AG04450 (cell line): ENCODE data around the gene TUBA3E. TPM values are rescaled to one million over a fixed set of nuclear protein-coding genes. Genes with fewer than 3 reads are reported as not detected.
"Not testable (repeated sequence)": the region's sequence is repeated elsewhere in the genome, so short reads cannot be mapped to it uniquely, and the experiment has no call there.

Source experiments
- CTCF ChIA-PET: fragments of 300-600, 350-600 bp; formaldehyde crosslinking; extraction: SDS; loops from one replicate; lab custom pipeline; 2022; ENCODE audit warnings: antibody characterized with exemption, inconsistent platforms; lab: Charles Lee
- POLR2A ChIA-PET: fragments of 350-600 bp; formaldehyde crosslinking; extraction: SDS; loops from one replicate; lab custom pipeline; 2021; ENCODE audit warnings: antibody characterized with exemption, inconsistent platforms; lab: Yijun Ruan, JAX
- DNase-seq: peaks from one replicate; pipeline ENCODE4 v3.0.0-alpha.2; 2011; ENCODE audit warnings: low read depth, low spot score
- H3K27ac ChIP-seq: one replicate; pipeline ENCODE4 v1.5.1; 2012; ENCODE audit warnings: low read depth, low read length, control low read depth
- H3K27me3 ChIP-seq: one replicate; pipeline ENCODE4 v1.6.0; 2012; ENCODE audit warnings: low read length; ENCODE audit not compliant: control insufficient read depth, insufficient read depth
- H3K4me3 ChIP-seq: 2 replicates; pipeline ENCODE4 v1.5.1; 2011; ENCODE audit warnings: mild to moderate bottlenecking, low read depth, low read length, control low read depth
- H3K9me3 ChIP-seq: 2 replicates; pipeline ENCODE4 v1.5.1; 2012; ENCODE audit warnings: low read length; ENCODE audit not compliant: control insufficient read depth, insufficient read depth
- polyA plus RNA-seq: library from polyadenylated mRNA; depleted of rRNA; stranded (reverse); fragments of >200 nt; gene quantifications from 2 replicates; pipeline ENCODE4 v1.2.3, GENCODE V29; 2011
- TF ChIP-seq, protein P1 (sequence below): IDR thresholded peaks from 2 replicates; pipeline ENCODE4 v1.5.1; 2011; ENCODE audit warnings: low read depth, low read length, control low read depth, inconsistent platforms

TUBA3E gene
- polyA plus RNA-seq, 1 experiment, result not detected

- H3K27ac ChIP-seq, result peak within 1 kb of the TSS; percentile 61
- not testable (repeated sequence) for H3K9me3 ChIP-seq, H3K27me3 ChIP-seq
- ChIA-PET POLR2A (interaction anchor here (0.6 to 1.6 kb wide), 7 partner anchors 11 to 160 kb away, joined by 3 to 12 read pairs (median 3); partner anchors contain the start of genes CCDC74B and IMP4), CTCF (interaction anchor here (0.6 to 3.0 kb wide), 13 partner anchors 12 to 1904 kb away, joined by 3 to 35 read pairs (median 6); partner anchors contain the start of gene IMP4)
- H3K4me3 ChIP-seq, result peak within 1 kb of the TSS; percentile 90
- TF ChIP-seq, protein P1, sequence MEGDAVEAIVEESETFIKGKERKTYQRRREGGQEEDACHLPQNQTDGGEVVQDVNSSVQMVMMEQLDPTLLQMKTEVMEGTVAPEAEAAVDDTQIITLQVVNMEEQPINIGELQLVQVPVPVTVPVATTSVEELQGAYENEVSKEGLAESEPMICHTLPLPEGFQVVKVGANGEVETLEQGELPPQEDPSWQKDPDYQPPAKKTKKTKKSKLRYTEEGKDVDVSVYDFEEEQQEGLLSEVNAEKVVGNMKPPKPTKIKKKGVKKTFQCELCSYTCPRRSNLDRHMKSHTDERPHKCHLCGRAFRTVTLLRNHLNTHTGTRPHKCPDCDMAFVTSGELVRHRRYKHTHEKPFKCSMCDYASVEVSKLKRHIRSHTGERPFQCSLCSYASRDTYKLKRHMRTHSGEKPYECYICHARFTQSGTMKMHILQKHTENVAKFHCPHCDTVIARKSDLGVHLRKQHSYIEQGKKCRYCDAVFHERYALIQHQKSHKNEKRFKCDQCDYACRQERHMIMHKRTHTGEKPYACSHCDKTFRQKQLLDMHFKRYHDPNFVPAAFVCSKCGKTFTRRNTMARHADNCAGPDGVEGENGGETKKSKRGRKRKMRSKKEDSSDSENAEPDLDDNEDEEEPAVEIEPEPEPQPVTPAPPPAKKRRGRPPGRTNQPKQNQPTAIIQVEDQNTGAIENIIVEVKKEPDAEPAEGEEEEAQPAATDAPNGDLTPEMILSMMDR, result peak; percentile 60
- DNase-seq, result peak; percentile 32
These were observed 16.2 kb downstream of the TUBA3E start, which contains the start of gene MZT2B for GRCh38 chr2:130181880-130182682. TSS of gene MZT2B (plus strand) at chr2:130182262. CDS start at chr2:130182283, 21 bp downstream.

GRCh38 chr2:130181325-130181879 lies 16.8 kb downstream of the TUBA3E start, which contains the start of gene SMPD4:
TSS of gene SMPD4 (minus strand) at chr2:130181602. CDS start at chr2:130176592, 5,010 bp downstream.
- CTCF ChIA-PET, result interaction anchor here (0.6 to 3.0 kb wide), 15 partner anchors 12 to 1903 kb away, joined by 3 to 35 read pairs (median 5); partner anchors contain the start of gene IMP4
- peak within 1 kb of the TSS; percentile 90 for H3K4me3 ChIP-seq
- H3K27ac ChIP-seq, result peak within 1 kb of the TSS; percentile 61
- peak; percentile 85 for DNase-seq
- H3K27me3 ChIP-seq, result no peaks in the 10 kb centered on the region
- H3K9me3 ChIP-seq, result no peaks in the 10 kb centered on the region; the same call in 1 of the 2 replicates
- TF ChIP-seq, protein P1, result no peak
- POLR2A ChIA-PET, result interaction anchor here (0.6 to 1.6 kb wide), 7 partner anchors 11 to 161 kb away, joined by 3 to 12 read pairs (median 3); partner anchors contain the start of genes CCDC74B and IMP4

GRCh38 chr2:130180404-130181324 lies 17.6 kb downstream of the TUBA3E start:
- not testable (repeated sequence) for H3K27me3 ChIP-seq, H3K9me3 ChIP-seq, DNase-seq
- Histone ChIP-seq H3K27ac (peak overlapping the region; percentile 47), H3K4me3 (peak overlapping the region; percentile 90)
- POLR2A ChIA-PET, result interaction anchor here (0.7 to 1.6 kb wide), 3 partner anchors 71 to 162 kb away, joined by 3 to 12 read pairs (median 3); partner anchors contain the start of gene IMP4
- CTCF ChIA-PET, result interaction anchor here (0.6 to 3.0 kb wide), 15 partner anchors 11 to 1903 kb away, joined by 3 to 35 read pairs (median 5); partner anchors contain the start of gene IMP4

- DNase-seq, H3K27me3 ChIP-seq, CTCF ChIA-PET, POLR2A ChIA-PET, H3K9me3 ChIP-seq, H3K27ac ChIP-seq, H3K4me3 ChIP-seq: not testable (repeated sequence)
These were observed 23.4 kb downstream of the TUBA3E start for GRCh38 chr2:130174866-130175265.

- TF ChIP-seq, protein P1, result no peak
- no peak overlapping the region for H3K4me3 ChIP-seq
- no peaks in the 10 kb centered on the region for H3K27me3 ChIP-seq
- POLR2A ChIA-PET, result no interaction called here
- no peaks in the 10 kb centered on the region for H3K9me3 ChIP-seq
- DNase-seq, result no peak
- no peak overlapping the region for H3K27ac ChIP-seq
- CTCF ChIA-PET, result interaction anchor here (0.9 to 2.7 kb wide), 2 partner anchors 12 to 163 kb away, joined by 3 to 10 read pairs; partner anchors contain the start of genes MZT2B and SMPD4
These were observed 28.3 kb downstream of the TUBA3E start for GRCh38 chr2:130169896-130170295.

- DNase-seq, POLR2A ChIA-PET, H3K4me3 ChIP-seq, H3K27ac ChIP-seq, H3K9me3 ChIP-seq, H3K27me3 ChIP-seq: not testable (repeated sequence)
- CTCF ChIA-PET, result interaction anchor here (2.7 kb wide), 1 partner anchor 12 kb away, joined by 10 read pairs; the partner anchor contains the start of genes MZT2B and SMPD4
These were observed 29.1 kb downstream of the TUBA3E start for GRCh38 chr2:130169163-130169562.

GRCh38 chr2:130166611-130167010 lies 31.6 kb downstream of the TUBA3E start:
- H3K9me3 ChIP-seq, POLR2A ChIA-PET, H3K27me3 ChIP-seq, DNase-seq, H3K27ac ChIP-seq, H3K4me3 ChIP-seq, CTCF ChIA-PET: not testable (repeated sequence)
